ENCODE measurements around the gene CCDC57. TPM values are rescaled to one million over a fixed set of nuclear protein-coding genes. Genes with fewer than 3 reads are reported as not detected.
"Not testable (repeated sequence)": the region's sequence is repeated elsewhere in the genome, so short reads cannot be mapped to it uniquely, and the experiment has no call there.

The CCDC57 gene
- total and polyA plus RNA-seq, 11 donors: 4.3 to 17.6 (median 9.5) TPM

- intact Hi-C loops (cut with DNase I): no loop called here
- Histone ChIP-seq H3K27ac (no peak overlapping the region), H3K4me1 (no peaks in the 10 kb centered on the region), H3K27me3 (no peaks in the 10 kb centered on the region), H3K36me3 (no peaks in the 10 kb centered on the region), H3K9me3 (no peaks in the 10 kb centered on the region), H3K4me3 (no peak overlapping the region)
- no peak for TF ChIP-seq CTCF (IDR thresholded peaks at IDR 0.05)
- no peak for TF ChIP-seq POLR2A (IDR thresholded peaks at IDR 0.05)
- DNase-seq: no peak
- no peak for ATAC-seq
- 91 to 94% (median 94%) methylated on average over 28 of the region's 28 CpGs for WGBS, 4 donors
Measured at GRCh38 chr17:82138511-82138992, 74.1 kb downstream of the CCDC57 start.

GRCh38 chr17:82134101-82134500 is 78.5 kb downstream of the CCDC57 start:
- H3K4me1 ChIP-seq: no peaks in the 10 kb centered on the region
- intact Hi-C loops (cut with DNase I): no loop called here

GRCh38 chr17:82133166-82133953 is 79.3 kb downstream of the CCDC57 start:
- H3K27ac ChIP-seq; H3K9me3 ChIP-seq; H3K36me3 ChIP-seq; intact Hi-C loops (cut with DNase I); H3K4me1 ChIP-seq; H3K27me3 ChIP-seq; ATAC-seq; DNase-seq; H3K4me3 ChIP-seq: not testable (repeated sequence)
- WGBS, 4 donors: 86 to 93% (median 93%) methylated on average over 8 of the region's 8 CpGs

More at GRCh38 chr17:82134101-82134500, 78.5 kb downstream of the CCDC57 start:
- no peak overlapping the region for H3K27ac ChIP-seq
- H3K4me3 ChIP-seq: no peak overlapping the region
- H3K9me3 ChIP-seq: no peaks in the 10 kb centered on the region
- 93 to 94% (median 94%) methylated on average over 11 of the region's 11 CpGs for WGBS, 4 donors
- no peaks in the 10 kb centered on the region for H3K27me3 ChIP-seq
- H3K36me3 ChIP-seq: no peaks in the 10 kb centered on the region
- TF ChIP-seq POLR2A (IDR thresholded peaks at IDR 0.05): no peak
- DNase-seq: no peak
- ATAC-seq: no peak

GRCh38 chr17:82129095-82129494 is 83.5 kb downstream of the CCDC57 start:
- intact Hi-C loops (cut with DNase I): no loop called here
- no peak overlapping the region for H3K4me3 ChIP-seq
- no peak for DNase-seq
- H3K27ac ChIP-seq: no peak overlapping the region
- no peaks in the 10 kb centered on the region for H3K4me1 ChIP-seq
- no peaks in the 10 kb centered on the region for H3K27me3 ChIP-seq
- H3K36me3 ChIP-seq: peaks cover 0 to 15% (median 4%) of the 10 kb centered on the region in 9 donors
- ATAC-seq: no peak
- 94 to 95% (median 94%) methylated on average over 4 of the region's 4 CpGs for WGBS, 4 donors
- TF ChIP-seq POLR2A (IDR thresholded peaks at IDR 0.05) (no peak), CTCF (IDR thresholded peaks at IDR 0.05) (no peak)
- H3K9me3 ChIP-seq: no peaks in the 10 kb centered on the region

- Histone ChIP-seq H3K27ac (peak overlapping the region in 1 of 12 donors; percentile 63), H3K4me3 (no peak overlapping the region), H3K9me3 (no peaks in the 10 kb centered on the region), H3K4me1 (no peaks in the 10 kb centered on the region), H3K36me3 (peaks cover 0 to 16% (median 4%) of the 10 kb centered on the region in 9 donors), H3K27me3 (no peaks in the 10 kb centered on the region)
- ATAC-seq (no peak), DNase-seq (no peak)
- WGBS, 4 donors: 82 to 96% (median 88%) methylated on average over 12 to 15 of the region's 15 CpGs
- intact Hi-C loops (cut with DNase I): no loop called here
- TF ChIP-seq POLR2A (IDR thresholded peaks at IDR 0.05) (no peak), CTCF (IDR thresholded peaks at IDR 0.05) (no peak)
Measured at GRCh38 chr17:82128287-82128686, 84.4 kb downstream of the CCDC57 start.

Measured in heart left ventricle (tissue), 16 donors.